ENCODE data around the gene RCAN2. TPM values are rescaled to one million over a fixed set of nuclear protein-coding genes. Genes with fewer than 3 reads are reported as not detected.

RCAN2 gene
- total RNA-seq, 1 donor from 2014 or later = 3.6 TPM

- H3K27ac Mint-ChIP-seq (ENCODE audit: unreplicated experiment) = no peak overlapping the region
- H3K27me3 Mint-ChIP-seq (ENCODE audit: low read depth) = no peaks in the 10 kb centered on the region
- no peaks in the 10 kb centered on the region for H3K36me3 Mint-ChIP-seq (ENCODE audit: low read depth)
- no peak for DNase-seq (ENCODE audit: low read depth, low spot score)
- no peaks in the 10 kb centered on the region for H3K4me1 Mint-ChIP-seq
- no peak overlapping the region for H3K4me3 Mint-ChIP-seq
- H3K9me3 Mint-ChIP-seq = no peaks in the 10 kb centered on the region
- TF ChIP-seq CTCF (conservative IDR thresholded peaks at IDR 0.05) = no peak
Measured at GRCh38 chr6:46263707-46264086, 227.6 kb downstream of the RCAN2 start.

GRCh38 chr6:46262928-46263706, 228.1 kb downstream of the RCAN2 start:
- no peak for DNase-seq (ENCODE audit: low read depth, low spot score)
- H3K36me3 Mint-ChIP-seq (ENCODE audit: low read depth) = no peaks in the 10 kb centered on the region
- no peak for TF ChIP-seq CTCF (conservative IDR thresholded peaks at IDR 0.05)
- no peak overlapping the region for H3K4me3 Mint-ChIP-seq
- H3K27ac Mint-ChIP-seq (ENCODE audit: unreplicated experiment) = no peak overlapping the region
- no peaks in the 10 kb centered on the region for H3K4me1 Mint-ChIP-seq
- no peaks in the 10 kb centered on the region for H3K27me3 Mint-ChIP-seq (ENCODE audit: low read depth)
- H3K9me3 Mint-ChIP-seq = no peaks in the 10 kb centered on the region

- Mint-ChIP-seq H3K4me1 (no peaks in the 10 kb centered on the region), H3K9me3 (no peaks in the 10 kb centered on the region), H3K4me3 (no peak overlapping the region), H3K27ac (ENCODE audit: unreplicated experiment) (no peak overlapping the region), H3K27me3 (ENCODE audit: low read depth) (no peaks in the 10 kb centered on the region), H3K36me3 (ENCODE audit: low read depth) (no peaks in the 10 kb centered on the region)
- DNase-seq (ENCODE audit: low read depth, low spot score) = no peak
- TF ChIP-seq CTCF (conservative IDR thresholded peaks at IDR 0.05) = no peak
Measured at GRCh38 chr6:46258249-46258648, 233.0 kb downstream of the RCAN2 start.

- no peak for TF ChIP-seq CTCF (conservative IDR thresholded peaks at IDR 0.05)
- Mint-ChIP-seq H3K27ac (ENCODE audit: unreplicated experiment) (no peak overlapping the region), H3K4me1 (no peaks in the 10 kb centered on the region), H3K36me3 (ENCODE audit: low read depth) (no peaks in the 10 kb centered on the region), H3K9me3 (no peaks in the 10 kb centered on the region), H3K27me3 (ENCODE audit: low read depth) (no peaks in the 10 kb centered on the region), H3K4me3 (no peak overlapping the region)
- DNase-seq (ENCODE audit: low read depth, low spot score) = no peak
Measured at GRCh38 chr6:46255528-46255927, 235.7 kb downstream of the RCAN2 start.

GRCh38 chr6:46254946-46255345, 236.3 kb downstream of the RCAN2 start:
- Mint-ChIP-seq H3K27me3 (ENCODE audit: low read depth) (no peaks in the 10 kb centered on the region), H3K27ac (ENCODE audit: unreplicated experiment) (no peak overlapping the region), H3K36me3 (ENCODE audit: low read depth) (no peaks in the 10 kb centered on the region), H3K9me3 (no peaks in the 10 kb centered on the region), H3K4me3 (no peak overlapping the region), H3K4me1 (no peaks in the 10 kb centered on the region)
- DNase-seq (ENCODE audit: low read depth, low spot score) = no peak
- TF ChIP-seq CTCF (conservative IDR thresholded peaks at IDR 0.05) = no peak
